CD8-positive, alpha-beta memory T cell (primary cell): ENCODE results near the gene KRTAP12-4. TPM values are rescaled to one million over a fixed set of nuclear protein-coding genes. Genes with fewer than 3 reads are reported as not detected.
"Not testable (repeated sequence)": the region's sequence is repeated elsewhere in the genome, so short reads cannot be mapped to it uniquely, and the experiment has no call there.

ENCODE experiments used
- CTCF ChIA-PET: fragments of 350-600 bp; sonication (Branson Sonifier 250); formaldehyde crosslinking; loops from one replicate; lab custom pipeline; 2021; ENCODE audit warnings: antibody characterized with exemption; lab: Charles Lee
- POLR2A ChIA-PET: fragments of 350-600 bp; sonication (Branson Sonifier 250); formaldehyde crosslinking; loops from one replicate; lab custom pipeline; 2021; ENCODE audit warnings: antibody characterized with exemption; lab: Charles Lee
- DNase-seq, 5 donors: peaks; one replicate each; pipeline versions ENCODE4 v3.0.0 to v3.0.0-alpha.2; 2020 to 2022; ENCODE audit warnings: mixed read lengths in 1 of 5
- H3K27ac ChIP-seq: one replicate; pipeline ENCODE4 v1.7.0; 2013; ENCODE audit warnings: low read depth, mild to moderate bottlenecking, low read length, moderate library complexity
- H3K27me3 ChIP-seq: 2 replicates; pipeline ENCODE4 v1.7.0; 2013; ENCODE audit warnings: low read length, mild to moderate bottlenecking; ENCODE audit not compliant: insufficient read depth, poor library complexity, severe bottlenecking
- H3K36me3 ChIP-seq: 2 replicates; pipeline ENCODE4 v1.7.0; 2013; ENCODE audit warnings: mild to moderate bottlenecking, low read length, moderate library complexity; ENCODE audit not compliant: insufficient read depth
- H3K4me1 ChIP-seq: 2 replicates; pipeline ENCODE4 v1.7.0; 2013; ENCODE audit warnings: mild to moderate bottlenecking, low read length, moderate library complexity; ENCODE audit not compliant: insufficient read depth
- H3K4me3 ChIP-seq: 2 replicates; pipeline ENCODE4 v1.7.0; 2013; ENCODE audit warnings: mild to moderate bottlenecking, low read length
- H3K9me3 ChIP-seq: 2 replicates; pipeline ENCODE4 v1.7.0; 2013; ENCODE audit warnings: mild to moderate bottlenecking, low read length
- H3K27ac Mint-ChIP-seq, 8 donors: one replicate each; pipeline ENCODE4 v1.8.0; 2020 to 2021; ENCODE audit warnings: mixed read lengths in 8 of 8, mild to moderate bottlenecking in 6 of 8, inconsistent platforms in 3 of 8, moderate library complexity in 3 of 8
- H3K27me3 Mint-ChIP-seq, 2 donors: one replicate each; pipeline ENCODE4 v1.8.0; 2020 to 2021; ENCODE audit warnings: mixed read lengths in 2 of 2, mild to moderate bottlenecking in 1 of 2, moderate library complexity in 1 of 2
- H3K36me3 Mint-ChIP-seq, 3 donors: one replicate each; pipeline ENCODE4 v1.8.0; 2020 to 2021; ENCODE audit warnings: mixed read lengths in 3 of 3, inconsistent platforms in 1 of 3, mild to moderate bottlenecking in 1 of 3
- H3K4me1 Mint-ChIP-seq, 3 donors: one replicate each; pipeline ENCODE4 v1.8.0; 2020 to 2021; ENCODE audit warnings: mixed read lengths in 3 of 3, inconsistent platforms in 1 of 3, mild to moderate bottlenecking in 1 of 3
- H3K4me3 Mint-ChIP-seq, 7 donors: one replicate each; pipeline ENCODE4 v1.8.0; 2020 to 2021; ENCODE audit warnings: mixed read lengths in 7 of 7, mild to moderate bottlenecking in 6 of 7, moderate library complexity in 4 of 7, inconsistent platforms in 2 of 7
- H3K9me3 Mint-ChIP-seq, 5 donors: one replicate each; pipeline ENCODE4 v1.8.0; 2020 to 2022; ENCODE audit warnings: mixed read lengths in 5 of 5, mild to moderate bottlenecking in 3 of 5, moderate library complexity in 2 of 5, inconsistent platforms in 1 of 5
- polyA plus RNA-seq: library from polyadenylated mRNA; unstranded; fragments of 300-500 nt; fragmentation: Illumina TruSeq; gene quantifications from one replicate; pipeline ENCODE4 v1.2.3, GENCODE V29; 2021
- total RNA-seq, 2 experiments: library from RNA; stranded (reverse); gene quantifications; one replicate each; pipeline ENCODE4 v1.2.3, GENCODE V29; 2021

Gene KRTAP12-4
- total and polyA plus RNA-seq, 3 experiments from 2014 or later: not detected

DNA sequence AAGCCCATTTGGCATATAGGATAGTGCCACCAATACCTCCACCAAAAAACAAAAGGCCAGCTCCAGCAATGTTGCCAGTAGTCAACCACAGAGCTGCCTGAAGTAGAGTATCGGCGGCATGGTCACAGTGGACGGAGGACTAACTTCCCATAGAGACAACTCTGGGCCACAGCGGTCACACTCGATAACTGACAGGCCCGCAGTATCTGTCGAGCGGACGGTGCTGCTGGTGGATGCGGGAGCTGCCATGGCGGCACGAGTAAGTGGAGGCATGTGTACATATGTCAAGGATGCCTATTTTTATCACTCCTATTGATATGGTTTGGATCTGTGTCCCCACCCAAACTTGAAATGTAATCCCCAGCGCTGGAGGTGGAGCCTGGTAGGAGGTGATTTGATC lies 23.4 kb upstream of the KRTAP12-4 start:
- ChIA-PET CTCF (no interaction called here), POLR2A (no interaction called here)
- DNase-seq: no peak
- no peaks in the 10 kb centered on the region for H3K4me1 ChIP-seq
- Mint-ChIP-seq H3K27ac (no peak overlapping the region), H3K9me3 (peaks cover 5 to 15% (median 12%) of the 10 kb centered on the region in 5 donors), H3K27me3 (peaks cover 1 to 4% of the 10 kb centered on the region in 2 donors), H3K36me3 (peaks cover 0 to 28% (median 1%) of the 10 kb centered on the region in 3 donors), H3K4me1 (peaks cover 0 to 1% (median 0%) of the 10 kb centered on the region in 3 donors), H3K4me3 (no peak overlapping the region)
- H3K27ac ChIP-seq: no peak overlapping the region
- H3K4me3 ChIP-seq: no peak overlapping the region
- no peaks in the 10 kb centered on the region for H3K36me3 ChIP-seq
- H3K27me3 ChIP-seq: no peaks in the 10 kb centered on the region
- no peaks in the 10 kb centered on the region for H3K9me3 ChIP-seq

- H3K27me3 ChIP-seq: no peaks in the 10 kb centered on the region
- ChIA-PET POLR2A (no interaction called here), CTCF (no interaction called here)
- H3K36me3 ChIP-seq: no peaks in the 10 kb centered on the region
- Mint-ChIP-seq H3K4me3 (no peak overlapping the region), H3K4me1 (peaks cover 0 to 1% (median 0%) of the 10 kb centered on the region in 3 donors), H3K27ac (no peak overlapping the region), H3K36me3 (peaks cover 0 to 39% (median 3%) of the 10 kb centered on the region in 3 donors), H3K27me3 (peaks cover 1 to 6% of the 10 kb centered on the region in 2 donors), H3K9me3 (peaks cover 14 to 35% (median 29%) of the 10 kb centered on the region in 5 donors)
- H3K27ac ChIP-seq: no peak overlapping the region
- DNase-seq: no peak
- no peak overlapping the region for H3K4me3 ChIP-seq
- H3K4me1 ChIP-seq: no peaks in the 10 kb centered on the region
- H3K9me3 ChIP-seq: no peaks in the 10 kb centered on the region
Observed at GRCh38 chr21:44671911-44672310, 17.5 kb upstream of the KRTAP12-4 start.

- H3K27me3 Mint-ChIP-seq: peaks cover 4 to 6% of the 10 kb centered on the region in 2 donors
- Histone ChIP-seq H3K4me1 (no peaks in the 10 kb centered on the region), H3K36me3 (no peaks in the 10 kb centered on the region), H3K27ac (no peak overlapping the region), H3K4me3 (no peak overlapping the region), H3K9me3 (no peaks in the 10 kb centered on the region), H3K27me3 (no peaks in the 10 kb centered on the region)
- H3K4me3 Mint-ChIP-seq: no peak overlapping the region
- no peak for DNase-seq
- peak overlapping the region in 1 of 8 donors; percentile 54 for H3K27ac Mint-ChIP-seq
- peaks cover 0 to 38% (median 3%) of the 10 kb centered on the region in 3 donors for H3K36me3 Mint-ChIP-seq
- ChIA-PET POLR2A (no interaction called here), CTCF (no interaction called here)
- H3K9me3 Mint-ChIP-seq: peaks cover 14 to 35% (median 29%) of the 10 kb centered on the region in 5 donors
- peaks cover 0 to 1% (median 0%) of the 10 kb centered on the region in 3 donors for H3K4me1 Mint-ChIP-seq
Observed at GRCh38 chr21:44670642-44671432, 16.4 kb upstream of the KRTAP12-4 start.

DNA sequence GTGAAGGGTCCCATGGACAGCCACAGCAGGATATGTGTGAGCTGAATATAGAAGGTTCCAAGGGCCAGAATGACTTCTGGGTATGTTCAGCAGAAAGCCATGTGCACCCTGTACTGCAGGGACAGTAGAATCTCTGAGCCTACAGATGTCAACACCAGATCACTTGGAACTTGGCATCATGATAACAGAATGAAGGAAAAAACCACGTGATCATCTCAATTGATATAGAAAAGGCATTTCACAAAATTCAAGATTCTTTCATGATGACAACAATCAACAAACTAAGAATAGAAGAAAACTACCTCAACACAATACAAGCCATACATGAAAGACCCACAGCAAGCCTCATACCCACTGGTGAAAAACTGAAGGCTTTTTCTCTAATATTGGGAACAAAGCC lies 13.2 kb upstream of the KRTAP12-4 start:
- ChIA-PET POLR2A (interaction anchor here (0.7 kb wide), 1 partner anchor 30 kb away, joined by 5 read pairs; no protein-coding TSS in a partner anchor), CTCF (no interaction called here)

GRCh38 chr21:44666401-44667320 lies 12.2 kb upstream of the KRTAP12-4 start, which contains the start of gene KRTAP12-2:
Gene KRTAP12-2, minus strand, starts transcription at chr21:44666927. Its CDS starts 41 bp downstream, at chr21:44666886.
- DNase-seq: no peak
- Mint-ChIP-seq H3K4me1 (no peaks in the 10 kb centered on the region), H3K27ac (peak within 1 kb of the TSS in 1 of 8 donors; percentile 95), H3K9me3 (peaks cover 2 to 25% (median 9%) of the 10 kb centered on the region in 5 donors), H3K36me3 (peaks cover 0 to 20% (median 4%) of the 10 kb centered on the region in 3 donors), H3K27me3 (peaks cover 5 to 6% of the 10 kb centered on the region in 2 donors), H3K4me3 (no peak within 1 kb of the TSS)
- Histone ChIP-seq H3K9me3 (no peaks in the 10 kb centered on the region), H3K27ac (no peak within 1 kb of the TSS), H3K4me1 (no peaks in the 10 kb centered on the region), H3K27me3 (no peaks in the 10 kb centered on the region), H3K36me3 (no peaks in the 10 kb centered on the region), H3K4me3 (no peak within 1 kb of the TSS)
- ChIA-PET CTCF (no interaction called here), POLR2A (interaction anchor here (0.5 to 0.7 kb wide), 2 partner anchors 31 to 1618 kb away, joined by 3 to 5 read pairs; no protein-coding TSS in a partner anchor)

More for the DNA sequence above, 13.2 kb upstream of the KRTAP12-4 start:
- Histone ChIP-seq H3K27ac (no peak overlapping the region), H3K9me3 (no peaks in the 10 kb centered on the region), H3K4me1 (no peaks in the 10 kb centered on the region), H3K36me3 (no peaks in the 10 kb centered on the region), H3K4me3 (no peak overlapping the region), H3K27me3 (no peaks in the 10 kb centered on the region)
- peaks cover 4 to 6% of the 10 kb centered on the region in 2 donors for H3K27me3 Mint-ChIP-seq
- no peak overlapping the region for H3K27ac Mint-ChIP-seq
- no peak overlapping the region for H3K4me3 Mint-ChIP-seq
- no peaks in the 10 kb centered on the region for H3K4me1 Mint-ChIP-seq
- peaks cover 0 to 21% (median under 1%) of the 10 kb centered on the region in 3 donors for H3K36me3 Mint-ChIP-seq
- peaks cover 6 to 27% (median 16%) of the 10 kb centered on the region in 5 donors for H3K9me3 Mint-ChIP-seq
- DNase-seq: no peak

GRCh38 chr21:44664691-44665090 lies 10.2 kb upstream of the KRTAP12-4 start:
- ChIA-PET POLR2A (no interaction called here), CTCF (no interaction called here)
- H3K4me1 Mint-ChIP-seq: peaks cover 6 to 8% (median 7%) of the 10 kb centered on the region in 3 donors
- no peak overlapping the region for H3K4me3 Mint-ChIP-seq
- peaks cover 4% of the 10 kb centered on the region for H3K4me1 ChIP-seq
- H3K27me3 ChIP-seq: no peaks in the 10 kb centered on the region
- peaks cover 0 to 24% (median 6%) of the 10 kb centered on the region in 3 donors for H3K36me3 Mint-ChIP-seq
- DNase-seq: no peak
- no peak overlapping the region for H3K4me3 ChIP-seq
- peaks cover 0 to 18% (median 7%) of the 10 kb centered on the region in 5 donors for H3K9me3 Mint-ChIP-seq
- peaks cover 4 to 6% of the 10 kb centered on the region in 2 donors for H3K27me3 Mint-ChIP-seq
- H3K9me3 ChIP-seq: no peaks in the 10 kb centered on the region
- H3K36me3 ChIP-seq: no peaks in the 10 kb centered on the region
- no peak overlapping the region for H3K27ac Mint-ChIP-seq
- no peak overlapping the region for H3K27ac ChIP-seq

DNA sequence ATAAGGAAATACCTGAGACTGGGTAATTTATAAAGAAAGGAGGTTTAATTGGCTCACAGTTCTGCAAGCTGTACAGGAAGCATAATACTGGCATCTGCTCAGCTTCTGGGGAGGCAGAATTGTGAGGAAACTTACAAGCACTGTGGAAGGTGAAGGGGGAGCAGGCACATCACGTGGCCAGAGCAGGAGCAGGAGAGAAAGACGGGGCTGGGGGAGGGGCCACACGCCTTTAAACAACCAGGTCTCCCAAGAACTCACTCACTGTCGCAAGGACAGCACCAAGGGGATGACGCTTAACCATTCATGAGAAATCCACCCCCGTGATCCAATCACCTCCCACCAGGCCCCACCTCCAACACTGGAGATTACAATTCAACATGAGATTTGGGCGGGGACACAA lies 7.1 kb upstream of the KRTAP12-4 start:
- H3K36me3 ChIP-seq, H3K4me3 ChIP-seq, H3K9me3 ChIP-seq, H3K27me3 ChIP-seq, CTCF ChIA-PET, POLR2A ChIA-PET, H3K4me3 Mint-ChIP-seq, H3K27me3 Mint-ChIP-seq, H3K27ac ChIP-seq, DNase-seq: not testable (repeated sequence)
- Mint-ChIP-seq H3K9me3 (peaks cover 4 to 22% (median 12%) of the 10 kb centered on the region in 5 donors), H3K27ac (peak overlapping the region in 1 of 8 donors; percentile 6), H3K4me1 (peaks cover 38 to 39% (median 38%) of the 10 kb centered on the region in 3 donors), H3K36me3 (peaks cover 7 to 20% (median 8%) of the 10 kb centered on the region in 3 donors)
- H3K4me1 ChIP-seq: peaks cover 34% of the 10 kb centered on the region
